Ovary (tissue), 3 donors: Measurements from ENCODE around the gene MIA3.

ENCODE experiments used
- CTCF ChIP-seq, 3 donors: fragments of 450-650 bp in 2 of 3; fragments of 200-600 bp in 1 of 3; IDR thresholded peaks; one replicate each; pipeline versions ENCODE4 v1.5.1 to v1.8.0; 2016 to 2022; ENCODE audit warnings: antibody characterized with exemption in 3 of 3, mild to moderate bottlenecking in 1 of 3
- POLR2A ChIP-seq: fragments of 450-650 bp; IDR thresholded peaks from one replicate; pipeline ENCODE4 v1.6.1; 2017; ENCODE audit warnings: antibody characterized with exemption, mild to moderate bottlenecking, moderate library complexity
- donor health status: DM: no; HTN: no; CAD: no.

GRCh38 chr1:222606757-222607156, 11.1 kb upstream of the MIA3 start:
- TF ChIP-seq CTCF (IDR thresholded peaks at IDR 0.05) (no peak), POLR2A (no peak)
